Right lobe of liver (tissue), 4 donors: Measurements from ENCODE around the gene KCNQ2.

Experiments used
- POLR2A ChIP-seq: fragments of 450-650 bp; IDR thresholded peaks from one replicate; pipeline ENCODE4 v1.6.1; 2017; ENCODE audit warnings: antibody characterized with exemption, mild to moderate bottlenecking
- TF ChIP-seq, protein P1 (sequence below), 4 donors: fragments of 200-600 bp in 3 of 4; fragments of 450-650 bp in 1 of 4; IDR thresholded peaks; one replicate each; pipeline versions ENCODE4 v1.5.1 to v1.8.0; 2016 to 2022; ENCODE audit warnings: antibody characterized with exemption in 4 of 4, mild to moderate bottlenecking in 2 of 4
- donor health status: DM: no; HTN: no; CAD: no.
- donor health status: DM: no; HTN: no; CAD: no.
- donor health status: DM: no; HTN: yes; CAD: no.

DNA sequence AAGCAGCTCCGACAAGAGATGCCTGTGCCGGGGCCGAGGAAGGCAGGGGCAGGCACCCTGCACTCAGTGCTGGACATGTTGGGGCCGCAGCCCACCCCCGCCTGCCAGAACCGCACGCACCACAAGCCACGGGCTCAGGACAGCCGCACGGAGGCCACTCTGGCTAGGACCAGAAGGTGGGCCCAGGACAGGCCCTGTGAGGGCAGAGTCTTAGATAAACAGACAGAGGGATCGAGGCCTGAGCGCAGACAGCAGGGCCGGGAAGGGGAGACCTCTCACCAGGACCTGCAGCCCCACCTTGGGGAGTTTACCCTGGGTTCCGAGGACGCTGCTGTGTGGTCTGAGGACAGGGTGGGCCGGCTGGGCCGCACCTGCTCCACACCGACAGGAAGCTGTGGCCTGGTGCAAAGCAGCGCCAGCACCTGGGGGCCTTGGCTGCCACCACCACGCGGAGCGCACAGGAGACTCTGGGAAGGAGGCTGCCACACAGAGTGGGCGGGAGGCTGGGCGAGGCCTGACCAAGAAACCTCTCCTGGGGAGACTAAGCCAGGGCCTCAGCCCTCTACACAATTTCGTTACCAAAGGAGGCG, 32.0 kb downstream of the KCNQ2 start:
- TF ChIP-seq POLR2A: no peak
- TF ChIP-seq, protein P1, sequence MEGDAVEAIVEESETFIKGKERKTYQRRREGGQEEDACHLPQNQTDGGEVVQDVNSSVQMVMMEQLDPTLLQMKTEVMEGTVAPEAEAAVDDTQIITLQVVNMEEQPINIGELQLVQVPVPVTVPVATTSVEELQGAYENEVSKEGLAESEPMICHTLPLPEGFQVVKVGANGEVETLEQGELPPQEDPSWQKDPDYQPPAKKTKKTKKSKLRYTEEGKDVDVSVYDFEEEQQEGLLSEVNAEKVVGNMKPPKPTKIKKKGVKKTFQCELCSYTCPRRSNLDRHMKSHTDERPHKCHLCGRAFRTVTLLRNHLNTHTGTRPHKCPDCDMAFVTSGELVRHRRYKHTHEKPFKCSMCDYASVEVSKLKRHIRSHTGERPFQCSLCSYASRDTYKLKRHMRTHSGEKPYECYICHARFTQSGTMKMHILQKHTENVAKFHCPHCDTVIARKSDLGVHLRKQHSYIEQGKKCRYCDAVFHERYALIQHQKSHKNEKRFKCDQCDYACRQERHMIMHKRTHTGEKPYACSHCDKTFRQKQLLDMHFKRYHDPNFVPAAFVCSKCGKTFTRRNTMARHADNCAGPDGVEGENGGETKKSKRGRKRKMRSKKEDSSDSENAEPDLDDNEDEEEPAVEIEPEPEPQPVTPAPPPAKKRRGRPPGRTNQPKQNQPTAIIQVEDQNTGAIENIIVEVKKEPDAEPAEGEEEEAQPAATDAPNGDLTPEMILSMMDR (IDR thresholded peaks at IDR 0.05): no peak
